BLaER1 (cell line): ENCODE measurements around the gene KSR2.
"Not testable (repeated sequence)": the region's sequence is repeated elsewhere in the genome, so short reads cannot be mapped to it uniquely, and the experiment has no call there.

Experiments
- H3K27ac ChIP-seq: shearing (Covaris generic); formaldehyde crosslinking; 2 replicates; pipeline ENCODE4 v1.8.1; 2022
- H3K27me3 ChIP-seq: shearing (Covaris generic); formaldehyde crosslinking; 2 replicates; pipeline ENCODE4 v1.8.1; 2022
- H3K36me3 ChIP-seq: shearing (Covaris generic); formaldehyde crosslinking; 2 replicates; pipeline ENCODE4 v1.8.1; 2022
- H3K4me1 ChIP-seq: shearing (Covaris generic); formaldehyde crosslinking; 2 replicates; pipeline ENCODE4 v1.8.1; 2022
- H3K4me2 ChIP-seq: shearing (Covaris generic); formaldehyde crosslinking; 2 replicates; pipeline ENCODE4 v1.8.1; 2022
- H3K4me3 ChIP-seq: shearing (Covaris generic); formaldehyde crosslinking; 2 replicates; pipeline ENCODE4 v1.8.1; 2022
- H3K9ac ChIP-seq: shearing (Covaris generic); formaldehyde crosslinking; 2 replicates; pipeline ENCODE4 v1.8.1; 2022
- H3K9me3 ChIP-seq: shearing (Covaris generic); formaldehyde crosslinking; 2 replicates; pipeline ENCODE4 v1.8.1; 2022
- H4K20me1 ChIP-seq: shearing (Covaris generic); formaldehyde crosslinking; 2 replicates; pipeline ENCODE4 v1.8.1; 2022
- Cebpa-rat ChIP-seq: shearing (Covaris generic); IDR thresholded peaks from 2 replicates; pipeline ENCODE4 v1.8.1; 2022

The KSR2 gene

DNA sequence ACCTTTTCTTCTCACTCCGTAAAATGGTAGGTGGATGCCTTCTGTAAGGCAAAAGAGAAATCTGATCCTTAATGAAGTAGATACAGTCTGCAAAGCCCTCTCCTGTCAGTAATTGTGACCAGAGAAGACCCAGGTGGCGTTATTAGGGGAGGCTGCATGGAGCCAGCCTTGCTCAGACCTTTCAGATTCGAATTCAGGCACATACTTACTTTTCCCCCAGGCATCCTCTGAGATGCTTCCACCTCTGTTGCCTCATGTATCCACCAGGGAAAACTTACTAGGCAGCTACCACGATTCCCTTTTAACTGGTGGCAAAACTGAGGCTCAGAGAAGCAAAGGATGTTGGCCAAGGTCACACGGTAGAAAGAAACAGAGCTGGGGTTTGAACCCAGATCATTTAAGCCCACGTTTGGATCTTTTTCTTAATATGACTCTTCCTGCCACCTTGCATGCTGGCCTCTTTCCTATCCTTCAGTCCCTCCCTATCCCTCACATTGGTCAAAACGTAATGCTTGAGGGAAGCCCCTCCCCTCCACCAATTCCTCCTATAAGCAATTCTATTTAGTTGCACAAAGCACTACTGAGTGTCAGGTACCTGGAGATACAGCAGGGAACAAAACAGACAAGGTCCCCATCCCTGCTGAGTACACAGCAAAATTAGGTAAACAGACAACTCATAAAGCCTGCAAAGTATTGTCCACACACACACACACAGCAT, 179.4 kb downstream of the KSR2 start:
- Histone ChIP-seq H3K27ac (no peak overlapping the region), H3K4me3 (no peak overlapping the region), H3K4me2 (no peak overlapping the region), H3K9me3 (peaks cover 20% of the 10 kb centered on the region), H3K9ac (no peak overlapping the region), H3K4me1 (0 out of 2 replicates have a peak, but pooled peaks cover 5% of the 10 kb centered on the region), H3K27me3 (no peaks in the 10 kb centered on the region), H3K36me3 (no peaks in the 10 kb centered on the region), H4K20me1 (no peaks in the 10 kb centered on the region)
- TF ChIP-seq Cebpa-rat, result no peak

DNA sequence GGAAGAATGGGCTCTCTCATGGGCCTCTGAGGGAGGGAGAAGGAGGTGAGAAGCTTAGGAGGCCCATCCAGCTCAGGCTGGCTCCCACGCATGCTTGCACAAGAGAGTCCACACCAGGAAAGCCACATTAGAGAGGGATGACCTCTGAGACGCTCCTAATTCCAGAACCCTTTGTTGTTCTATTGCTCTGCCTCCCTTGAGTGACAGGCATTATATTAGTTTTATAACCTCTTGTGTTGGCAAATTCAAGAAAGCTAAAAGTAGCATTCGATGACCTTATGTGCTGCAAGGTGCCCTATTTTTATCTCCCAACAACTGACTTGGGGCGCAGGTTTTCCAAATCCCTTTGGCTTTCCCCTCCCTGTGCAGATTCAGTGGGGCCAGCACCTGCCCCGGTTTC, 190.1 kb downstream of the KSR2 start:
- no peak overlapping the region for H3K27ac ChIP-seq
- H3K4me2 ChIP-seq, result no peak overlapping the region
- H3K4me3 ChIP-seq, result no peak overlapping the region
- TF ChIP-seq Cebpa-rat, result no peak
- H3K9ac ChIP-seq, result no peak overlapping the region
- no peaks in the 10 kb centered on the region for H3K27me3 ChIP-seq
- H3K4me1 ChIP-seq, result peaks cover 4% of the 10 kb centered on the region; the same call in 1 of the 2 replicates
- H3K9me3 ChIP-seq, result peaks cover 5% of the 10 kb centered on the region; the same call in 1 of the 2 replicates
- no peaks in the 10 kb centered on the region for H4K20me1 ChIP-seq
- no peaks in the 10 kb centered on the region for H3K36me3 ChIP-seq

GRCh38 chr12:117774941-117775775, 193.6 kb downstream of the KSR2 start:
- no peaks in the 10 kb centered on the region for H3K36me3 ChIP-seq
- no peak overlapping the region for H3K4me2 ChIP-seq
- H3K9me3 ChIP-seq, result peaks cover 4% of the 10 kb centered on the region; the same call in 1 of the 2 replicates
- no peaks in the 10 kb centered on the region for H3K27me3 ChIP-seq
- no peak for TF ChIP-seq Cebpa-rat
- no peak overlapping the region for H3K9ac ChIP-seq
- H3K27ac ChIP-seq, result no peak overlapping the region
- peaks cover 4% of the 10 kb centered on the region; the same call in 1 of the 2 replicates for H3K4me1 ChIP-seq
- H4K20me1 ChIP-seq, result no peaks in the 10 kb centered on the region
- H3K4me3 ChIP-seq, result no peak overlapping the region

GRCh38 chr12:117768860-117769259, 199.9 kb downstream of the KSR2 start:
- Histone ChIP-seq H3K27ac (no peak overlapping the region), H3K9ac (no peak overlapping the region), H3K36me3 (no peaks in the 10 kb centered on the region), H4K20me1 (no peaks in the 10 kb centered on the region), H3K27me3 (no peaks in the 10 kb centered on the region), H3K4me3 (no peak overlapping the region), H3K4me1 (no peaks in the 10 kb centered on the region), H3K4me2 (no peak overlapping the region), H3K9me3 (peaks cover 14% of the 10 kb centered on the region)
- TF ChIP-seq Cebpa-rat, result no peak

GRCh38 chr12:117766008-117766407, 202.8 kb downstream of the KSR2 start:
- Histone ChIP-seq H3K9me3 (peaks cover 16% of the 10 kb centered on the region), H3K9ac (no peak overlapping the region), H4K20me1 (no peaks in the 10 kb centered on the region), H3K27ac (no peak overlapping the region), H3K36me3 (no peaks in the 10 kb centered on the region), H3K27me3 (no peaks in the 10 kb centered on the region), H3K4me1 (no peaks in the 10 kb centered on the region), H3K4me2 (no peak overlapping the region), H3K4me3 (no peak overlapping the region)
- no peak for TF ChIP-seq Cebpa-rat

DNA sequence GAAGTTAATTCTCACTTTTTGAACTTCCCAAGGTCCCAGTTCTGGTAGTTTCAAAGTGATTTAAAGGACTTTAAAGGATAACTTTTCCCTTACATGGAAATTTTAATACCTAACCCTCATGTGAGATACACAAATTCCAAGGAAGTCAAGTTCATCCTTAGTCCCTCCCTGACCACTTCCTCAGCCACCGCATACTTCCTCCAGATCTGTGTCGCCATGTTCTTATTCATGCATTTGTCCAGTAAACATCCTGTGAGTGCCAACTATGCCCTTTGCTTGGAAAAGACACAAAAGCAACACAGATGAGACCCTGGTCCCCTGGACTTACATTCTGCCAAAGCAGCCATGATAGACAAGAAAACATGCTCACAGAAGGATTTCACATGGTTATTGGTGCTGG, 206.6 kb downstream of the KSR2 start:
- no peaks in the 10 kb centered on the region for H3K4me1 ChIP-seq
- no peaks in the 10 kb centered on the region for H4K20me1 ChIP-seq
- H3K27ac ChIP-seq, result no peak overlapping the region
- no peaks in the 10 kb centered on the region for H3K27me3 ChIP-seq
- no peak for TF ChIP-seq Cebpa-rat
- no peaks in the 10 kb centered on the region for H3K36me3 ChIP-seq
- no peak overlapping the region for H3K4me2 ChIP-seq
- no peak overlapping the region for H3K9ac ChIP-seq
- no peak overlapping the region for H3K4me3 ChIP-seq
- peaks cover 18% of the 10 kb centered on the region for H3K9me3 ChIP-seq

DNA sequence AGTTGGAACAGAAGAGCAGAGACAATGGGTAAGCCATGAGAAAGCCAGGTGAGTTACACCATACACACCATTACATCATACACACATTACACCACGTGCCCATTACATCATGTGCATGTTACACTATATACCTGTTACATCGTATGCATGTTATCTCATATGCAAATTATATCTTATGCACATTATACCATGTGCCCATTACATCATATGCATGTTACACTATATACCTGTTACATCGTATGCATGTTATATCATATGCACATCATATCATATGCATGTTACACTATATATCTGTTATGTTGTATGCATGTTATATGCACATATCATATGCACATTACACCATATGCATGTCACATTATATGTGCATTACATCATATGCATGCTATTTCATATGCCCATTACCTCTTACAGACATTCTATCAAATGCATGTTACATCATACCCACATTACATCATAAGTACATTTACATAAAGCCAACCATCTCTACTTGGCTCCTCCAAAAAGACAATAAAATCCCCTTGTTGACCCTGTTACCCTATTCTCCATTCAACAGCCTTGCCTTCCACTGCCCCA, 207.2 kb downstream of the KSR2 start:
- Histone ChIP-seq H3K4me3 (no peak overlapping the region), H4K20me1 (no peaks in the 10 kb centered on the region), H3K4me1 (no peaks in the 10 kb centered on the region), H3K9ac (no peak overlapping the region), H3K4me2 (no peak overlapping the region), H3K27ac (no peak overlapping the region), H3K27me3 (no peaks in the 10 kb centered on the region), H3K36me3 (no peaks in the 10 kb centered on the region), H3K9me3 (peaks cover 16% of the 10 kb centered on the region)
- TF ChIP-seq Cebpa-rat, result no peak

GRCh38 chr12:117760990-117761389, 207.8 kb downstream of the KSR2 start:
- Histone ChIP-seq H3K27me3 (no peaks in the 10 kb centered on the region), H3K4me3 (no peak overlapping the region), H3K9ac (no peak overlapping the region), H3K9me3 (peaks cover 9% of the 10 kb centered on the region), H3K4me2 (no peak overlapping the region), H3K36me3 (no peaks in the 10 kb centered on the region), H4K20me1 (no peaks in the 10 kb centered on the region), H3K4me1 (no peaks in the 10 kb centered on the region), H3K27ac (no peak overlapping the region)
- TF ChIP-seq Cebpa-rat, result no peak

DNA sequence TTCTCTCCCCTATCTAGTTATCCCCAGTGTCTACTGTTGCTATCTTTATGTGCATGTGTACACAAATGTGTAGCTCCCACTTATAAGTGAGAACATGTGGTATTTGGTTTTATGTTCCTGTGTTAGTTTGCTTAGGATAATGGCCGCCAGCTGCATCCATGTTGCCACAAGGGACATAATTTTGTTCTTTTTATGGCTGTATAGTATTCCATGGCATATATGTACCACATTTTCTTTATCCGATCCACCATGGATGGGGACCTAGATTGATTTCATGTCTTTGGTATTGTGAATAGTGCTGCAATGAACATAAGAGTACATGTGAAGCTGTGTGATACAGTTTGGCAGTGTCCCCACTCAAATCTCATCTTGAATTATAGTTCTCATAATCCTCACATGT, 218.1 kb downstream of the KSR2 start:
- Histone ChIP-seq H3K4me1 (no peaks in the 10 kb centered on the region), H4K20me1 (no peaks in the 10 kb centered on the region), H3K9me3 (peaks cover 5% of the 10 kb centered on the region), H3K27ac (no peak overlapping the region), H3K27me3 (no peaks in the 10 kb centered on the region), H3K4me2 (no peak overlapping the region), H3K36me3 (no peaks in the 10 kb centered on the region), H3K4me3 (no peak overlapping the region), H3K9ac (no peak overlapping the region)
- TF ChIP-seq Cebpa-rat, result no peak

- no peaks in the 10 kb centered on the region for H3K36me3 ChIP-seq
- no peaks in the 10 kb centered on the region for H4K20me1 ChIP-seq
- no peaks in the 10 kb centered on the region for H3K4me1 ChIP-seq
- H3K4me3 ChIP-seq, result no peak overlapping the region
- no peak overlapping the region for H3K9ac ChIP-seq
- H3K4me2 ChIP-seq, result no peak overlapping the region
- no peaks in the 10 kb centered on the region for H3K27me3 ChIP-seq
- H3K27ac ChIP-seq, result no peak overlapping the region
- peaks cover 5% of the 10 kb centered on the region for H3K9me3 ChIP-seq
- no peak for TF ChIP-seq Cebpa-rat
Measured at GRCh38 chr12:117749431-117749830, 219.4 kb downstream of the KSR2 start.

- H3K27ac ChIP-seq, H3K9me3 ChIP-seq, H3K36me3 ChIP-seq, H3K27me3 ChIP-seq, H3K9ac ChIP-seq, H3K4me1 ChIP-seq, H3K4me3 ChIP-seq, H4K20me1 ChIP-seq, H3K4me2 ChIP-seq: not testable (repeated sequence)
Measured at GRCh38 chr12:117746358-117746757, 222.4 kb downstream of the KSR2 start.
